Fibroblast of pulmonary artery (primary cell): ENCODE measurements around the gene HHIP.

Experiments used
- DNase-seq: peaks from one replicate; pipeline ENCODE4 v3.0.0-alpha.2; 2010; ENCODE audit warnings: low read depth
- H3K4me3 ChIP-seq: replicated peaks from 2 replicates; pipeline ENCODE4 v1.5.1; 2011; ENCODE audit warnings: low read depth, mild to moderate bottlenecking, control low read depth, low read length, moderate library complexity
- CTCF ChIP-seq: IDR thresholded peaks from 2 replicates; pipeline ENCODE4 v1.5.1; 2011; ENCODE audit warnings: mild to moderate bottlenecking, control low read depth, low read length, inconsistent platforms; ENCODE audit errors: missing control alignments

The HHIP gene

GRCh38 chr4:144647095-144647561 is 1.2 kb downstream of the HHIP start:
- TF ChIP-seq CTCF = peak; percentile 17
- peak; percentile 78 for DNase-seq
- peak overlapping the region; percentile 89 for H3K4me3 ChIP-seq

DNA sequence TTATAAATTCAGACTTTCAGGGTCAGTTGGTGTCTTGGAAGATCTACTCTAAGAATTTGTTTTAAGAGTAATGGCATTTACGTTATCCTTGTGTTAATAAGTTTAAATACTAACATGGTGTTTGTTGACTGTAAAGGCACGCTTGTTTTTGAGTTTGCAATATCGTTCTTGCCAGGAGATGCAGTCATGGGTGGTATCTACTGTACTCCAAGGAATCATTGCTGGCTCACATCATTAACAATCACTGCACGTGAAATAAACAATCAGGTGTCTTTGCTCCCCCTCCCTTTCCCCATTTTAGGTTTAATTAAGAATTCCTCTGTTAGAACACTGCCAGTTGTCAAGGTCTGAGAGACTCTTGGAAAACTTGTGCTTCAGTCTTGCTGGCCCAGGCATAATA is 1.6 kb downstream of the HHIP start:
- TF ChIP-seq CTCF = no peak
- DNase-seq = no peak
- peak overlapping the region; percentile 89 for H3K4me3 ChIP-seq

- H3K4me3 ChIP-seq = peak overlapping the region; percentile 89
- no peak for DNase-seq
- TF ChIP-seq CTCF = no peak
Observed at GRCh38 chr4:144648042-144648441, 2.1 kb downstream of the HHIP start.

DNA sequence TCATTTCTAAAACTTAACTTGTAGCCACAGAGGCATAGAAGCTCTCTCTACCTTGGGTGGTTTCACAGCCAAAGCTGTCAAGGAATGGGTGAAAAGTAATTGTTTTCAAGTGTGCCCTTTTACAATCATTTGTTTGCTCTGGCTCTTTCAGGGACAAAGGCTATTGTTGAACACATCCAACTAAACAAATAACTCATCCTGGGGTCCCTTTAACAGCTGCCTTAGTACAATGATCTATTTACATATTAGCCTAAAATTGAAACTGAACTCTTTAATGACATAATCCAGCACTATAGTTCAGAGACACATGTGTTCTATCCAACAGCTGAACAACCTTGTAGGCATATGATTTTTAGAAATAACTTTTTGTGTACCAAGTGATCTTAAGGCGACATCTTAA is 3.7 kb downstream of the HHIP start:
- no peak for TF ChIP-seq CTCF
- no peak for DNase-seq
- H3K4me3 ChIP-seq = peak overlapping the region; percentile 89

DNA sequence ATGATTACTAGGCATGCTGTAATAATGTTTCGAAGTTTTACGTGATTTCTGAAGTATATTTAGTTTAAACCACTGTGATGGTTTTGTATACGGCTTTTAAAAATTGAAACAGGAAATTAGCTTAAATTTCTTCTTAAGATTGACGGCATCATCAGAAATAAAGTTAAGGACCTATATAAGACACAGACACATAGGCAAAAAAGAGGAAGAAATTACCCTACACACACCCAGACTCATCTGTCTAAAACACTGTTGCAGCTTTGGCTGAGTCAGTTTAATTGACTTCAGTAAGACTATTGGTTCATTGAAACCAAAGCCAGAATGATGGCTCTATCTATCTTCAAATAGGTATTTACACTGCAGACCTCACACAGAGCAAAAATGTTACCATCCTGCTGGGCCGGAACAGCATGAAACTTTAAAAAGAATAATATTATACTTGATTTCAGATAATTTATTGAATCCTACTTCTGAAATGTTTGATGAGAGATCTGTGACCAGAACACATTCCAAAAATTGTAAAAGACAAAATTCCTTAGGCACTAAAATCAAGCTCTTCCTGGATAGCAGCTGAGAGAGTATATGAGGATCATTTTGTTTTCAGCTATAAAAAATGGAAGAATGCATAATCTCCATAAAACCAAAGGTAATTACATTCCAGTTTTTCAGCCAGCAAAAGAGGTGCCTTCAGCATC is 4.5 kb downstream of the HHIP start:
- TF ChIP-seq CTCF = no peak
- peak overlapping the region; percentile 89 for H3K4me3 ChIP-seq
- no peak for DNase-seq

DNA sequence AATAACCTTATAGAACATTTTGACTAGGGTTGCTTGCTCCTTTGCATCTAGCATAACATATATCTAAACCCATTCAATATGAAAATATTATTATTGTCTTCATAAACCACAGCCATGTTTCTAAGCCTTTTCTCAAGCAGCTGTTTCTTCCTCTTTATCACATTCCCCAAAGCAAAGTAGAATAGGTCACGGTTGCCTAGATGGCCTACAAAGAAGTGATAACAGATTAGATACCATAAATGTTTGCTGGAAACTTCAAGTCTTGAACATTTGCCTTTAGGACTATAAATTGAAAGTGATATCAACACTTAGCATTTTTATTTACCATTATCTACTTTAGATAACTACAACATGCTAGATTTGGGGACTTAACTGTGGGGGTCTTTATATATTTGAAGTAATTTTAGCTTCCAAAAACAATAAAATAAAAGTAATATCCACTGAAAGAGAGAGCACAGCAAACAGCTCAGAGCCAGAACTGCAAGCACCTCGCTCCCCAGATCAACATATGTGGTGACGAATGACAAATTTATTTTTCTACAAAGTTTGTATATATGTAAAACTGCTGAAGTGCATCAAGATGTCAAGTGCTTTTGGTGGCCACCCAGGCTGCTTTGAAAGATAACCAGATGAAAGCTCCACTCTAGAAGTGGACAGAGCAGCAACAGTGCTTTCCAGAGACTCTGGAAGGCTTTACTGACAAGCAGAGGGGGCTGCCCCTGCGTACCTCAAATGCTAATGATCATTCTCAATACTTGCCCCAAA is 8.0 kb downstream of the HHIP start:
- no peak overlapping the region for H3K4me3 ChIP-seq
- no peak for TF ChIP-seq CTCF
- DNase-seq = no peak

DNA sequence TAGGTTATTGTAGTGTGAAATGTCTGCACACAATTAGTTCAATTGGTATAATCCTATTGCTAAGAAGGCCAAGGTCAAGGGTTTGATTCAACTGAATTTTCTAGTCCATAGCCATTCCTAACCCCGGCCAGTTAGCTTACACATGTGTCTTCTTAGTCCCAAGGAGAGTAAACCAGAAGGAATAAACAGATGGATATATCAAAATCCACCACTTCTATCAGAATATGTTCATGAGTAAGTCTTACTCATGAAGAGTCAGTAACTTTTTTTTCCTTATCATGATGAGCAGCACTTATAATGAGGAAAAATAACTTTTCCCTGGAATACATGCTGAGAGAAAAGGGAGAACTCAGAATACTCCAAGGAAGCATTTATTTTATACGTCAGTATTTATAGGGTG is 9.5 kb downstream of the HHIP start:
- DNase-seq = no peak
- TF ChIP-seq CTCF = no peak
- H3K4me3 ChIP-seq = no peak overlapping the region
